HG02642 (cell line): ENCODE results near the gene TMEM129.
"Not testable (repeated sequence)": the region's sequence is repeated elsewhere in the genome, so short reads cannot be mapped to it uniquely, and the experiment has no call there.

Source experiments
- ATAC-seq: cut with Tn5 transposase; IDR thresholded peaks from one replicate; pipeline ENCODE4 v1.9.1; 2021; ENCODE audit warnings: mild to moderate bottlenecking; ENCODE audit not compliant: unreplicated experiment, poor library complexity

TMEM129 gene

GRCh38 chr4:1675136-1675801 is 45.9 kb downstream of the TMEM129 start:
- no peak for ATAC-seq

- no peak for ATAC-seq
These were observed 46.4 kb downstream of the TMEM129 start for GRCh38 chr4:1674682-1675081.

GRCh38 chr4:1673671-1674070 is 47.5 kb downstream of the TMEM129 start:
- ATAC-seq: no peak

GRCh38 chr4:1671011-1671410 is 50.1 kb downstream of the TMEM129 start:
- not testable (repeated sequence) for ATAC-seq

- ATAC-seq: no peak
These were observed 50.8 kb downstream of the TMEM129 start for GRCh38 chr4:1670279-1670678.

GRCh38 chr4:1669850-1670249 is 51.3 kb downstream of the TMEM129 start:
- no peak for ATAC-seq

- no peak for ATAC-seq
These were observed 51.9 kb downstream of the TMEM129 start for GRCh38 chr4:1669270-1669669.

GRCh38 chr4:1668488-1668840 is 52.7 kb downstream of the TMEM129 start:
- no peak for ATAC-seq

GRCh38 chr4:1667273-1667672 is 53.9 kb downstream of the TMEM129 start:
- no peak for ATAC-seq

GRCh38 chr4:1666391-1666790 is 54.7 kb downstream of the TMEM129 start:
- no peak for ATAC-seq
